Measurements from ENCODE around the gene TM7SF2. TPM values are rescaled to one million over a fixed set of nuclear protein-coding genes. Genes with fewer than 3 reads are reported as not detected.

The TM7SF2 gene
- 100 to 1,000 TPM; 118 to 374 (median 160) TPM for total RNA-seq

DNA sequence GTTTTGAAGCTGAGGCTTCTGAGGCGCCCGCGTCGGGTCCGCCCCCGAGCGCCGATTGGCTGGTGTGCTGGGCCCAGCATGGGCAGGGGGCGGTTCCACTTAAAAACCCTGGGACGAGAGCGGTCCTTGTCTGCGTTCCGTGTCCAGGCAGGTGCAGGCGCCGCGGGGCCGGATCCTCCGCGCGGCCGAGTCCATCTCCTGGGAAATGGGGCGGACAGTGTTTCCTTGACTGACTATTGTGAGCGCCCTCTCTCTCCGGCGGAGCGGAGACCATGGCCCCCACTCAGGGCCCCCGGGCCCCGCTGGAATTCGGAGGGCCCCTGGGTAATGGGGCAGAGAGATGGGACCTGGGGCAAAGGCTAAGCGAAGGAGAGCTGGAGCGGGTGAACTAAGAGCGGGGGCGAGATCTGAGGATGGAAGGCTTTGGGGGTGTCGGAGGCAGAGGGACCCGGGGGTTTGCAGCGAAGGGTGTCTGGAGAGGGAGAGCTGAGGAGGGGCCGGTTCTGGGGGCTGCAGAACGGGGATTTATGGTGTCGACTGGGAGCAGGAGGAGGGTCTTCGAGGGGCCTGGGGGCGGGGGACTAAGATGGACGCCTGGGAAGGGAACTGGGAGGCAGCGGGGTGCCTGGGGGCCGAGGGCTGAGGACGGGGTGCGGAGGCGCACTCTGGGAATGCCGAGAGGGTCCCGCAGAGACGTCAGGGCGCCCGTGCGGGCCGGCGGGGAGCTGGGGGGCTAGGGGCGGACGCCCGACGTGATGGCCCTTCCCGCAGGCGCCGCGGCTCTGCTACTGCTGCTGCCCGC, at the start of gene TM7SF2:
TSS of gene TM7SF2 (plus strand) at position 129 of the 802 bp plus-strand sequence. CDS start at position 273, 144 bp downstream.
- no peak for TF ChIP-seq POLR2A (IDR thresholded peaks at IDR 0.05)
- TF ChIP-seq, protein P1, sequence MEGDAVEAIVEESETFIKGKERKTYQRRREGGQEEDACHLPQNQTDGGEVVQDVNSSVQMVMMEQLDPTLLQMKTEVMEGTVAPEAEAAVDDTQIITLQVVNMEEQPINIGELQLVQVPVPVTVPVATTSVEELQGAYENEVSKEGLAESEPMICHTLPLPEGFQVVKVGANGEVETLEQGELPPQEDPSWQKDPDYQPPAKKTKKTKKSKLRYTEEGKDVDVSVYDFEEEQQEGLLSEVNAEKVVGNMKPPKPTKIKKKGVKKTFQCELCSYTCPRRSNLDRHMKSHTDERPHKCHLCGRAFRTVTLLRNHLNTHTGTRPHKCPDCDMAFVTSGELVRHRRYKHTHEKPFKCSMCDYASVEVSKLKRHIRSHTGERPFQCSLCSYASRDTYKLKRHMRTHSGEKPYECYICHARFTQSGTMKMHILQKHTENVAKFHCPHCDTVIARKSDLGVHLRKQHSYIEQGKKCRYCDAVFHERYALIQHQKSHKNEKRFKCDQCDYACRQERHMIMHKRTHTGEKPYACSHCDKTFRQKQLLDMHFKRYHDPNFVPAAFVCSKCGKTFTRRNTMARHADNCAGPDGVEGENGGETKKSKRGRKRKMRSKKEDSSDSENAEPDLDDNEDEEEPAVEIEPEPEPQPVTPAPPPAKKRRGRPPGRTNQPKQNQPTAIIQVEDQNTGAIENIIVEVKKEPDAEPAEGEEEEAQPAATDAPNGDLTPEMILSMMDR (IDR thresholded peaks at IDR 0.05): no peak
- WGBS, 2 donors: 1 to 2% methylated on average over 48 to 49 of the region's 64 CpGs
- peak; percentile 92 to 99 for DNase-seq (ENCODE audit: low spot score in 2 of 2)
- intact Hi-C loops (cut with DNase I; ENCODE audit: low total_unique reads): loop anchor here (5.0 kb wide), 1 partner anchor 265 kb away; no protein-coding TSS in a partner anchor
- peak within 1 kb of the TSS; percentile 7 for H3K4me3 ChIP-seq (ENCODE audit: low read depth, poor library complexity, severe bottlenecking)

DNA sequence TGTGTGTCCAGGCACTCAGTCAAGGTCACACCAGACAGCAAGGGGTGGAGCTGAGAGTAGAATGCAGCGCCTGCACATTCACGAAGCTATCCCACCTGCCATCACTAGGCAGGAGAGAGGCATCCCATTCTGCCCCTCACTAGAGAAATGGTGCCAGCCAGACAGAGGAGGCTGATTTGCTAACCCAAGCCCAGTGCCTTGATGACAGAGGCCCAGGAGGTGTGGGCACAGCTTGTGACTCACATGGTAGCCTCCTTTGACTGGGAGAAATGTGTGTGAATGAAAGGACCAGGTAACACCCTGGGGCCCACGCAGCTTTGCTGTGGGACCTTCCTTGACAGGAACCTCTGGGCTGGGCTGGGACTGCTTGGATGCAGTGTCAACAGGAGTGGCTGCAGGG, 48.1 kb upstream of the TM7SF2 start:
- DNase-seq (ENCODE audit: low spot score in 2 of 2): no peak
- no peak overlapping the region for H3K4me3 ChIP-seq (ENCODE audit: low read depth, poor library complexity, severe bottlenecking)
- TF ChIP-seq, protein P1 (IDR thresholded peaks at IDR 0.05): no peak
- no peak for TF ChIP-seq POLR2A (IDR thresholded peaks at IDR 0.05)
- 78 to 79% methylated on average over 3 of the region's 3 CpGs for WGBS, 2 donors
- intact Hi-C loops (cut with DNase I; ENCODE audit: low total_unique reads): no loop called here

DNA sequence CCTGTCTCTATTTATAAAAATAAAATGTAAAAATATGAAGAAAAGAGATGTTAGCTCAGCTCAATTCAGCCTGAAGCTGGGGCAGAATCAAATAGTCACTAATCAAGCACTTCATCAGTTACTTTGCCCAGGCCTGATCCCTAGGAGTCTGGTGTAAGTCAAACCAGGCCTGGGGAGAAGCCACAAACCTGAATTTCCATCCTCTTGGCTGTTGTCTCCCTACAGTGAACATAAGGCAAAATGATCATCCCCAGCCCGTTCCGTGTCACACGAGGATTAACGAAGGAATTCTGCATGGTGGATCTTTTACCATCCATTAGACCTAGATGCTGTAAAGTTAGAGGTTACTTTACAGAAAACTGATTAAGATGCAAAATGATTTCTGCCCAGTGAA, 46.8 kb upstream of the TM7SF2 start:
- no peak for TF ChIP-seq POLR2A (IDR thresholded peaks at IDR 0.05)
- TF ChIP-seq, protein P1 (IDR thresholded peaks at IDR 0.05): no peak
- intact Hi-C loops (cut with DNase I; ENCODE audit: low total_unique reads): no loop called here
- no peak for DNase-seq (ENCODE audit: low spot score in 2 of 2)
- H3K4me3 ChIP-seq (ENCODE audit: low read depth, poor library complexity, severe bottlenecking): no peak overlapping the region
- 72 to 81% methylated on average over 4 of the region's 4 CpGs for WGBS, 2 donors

DNA sequence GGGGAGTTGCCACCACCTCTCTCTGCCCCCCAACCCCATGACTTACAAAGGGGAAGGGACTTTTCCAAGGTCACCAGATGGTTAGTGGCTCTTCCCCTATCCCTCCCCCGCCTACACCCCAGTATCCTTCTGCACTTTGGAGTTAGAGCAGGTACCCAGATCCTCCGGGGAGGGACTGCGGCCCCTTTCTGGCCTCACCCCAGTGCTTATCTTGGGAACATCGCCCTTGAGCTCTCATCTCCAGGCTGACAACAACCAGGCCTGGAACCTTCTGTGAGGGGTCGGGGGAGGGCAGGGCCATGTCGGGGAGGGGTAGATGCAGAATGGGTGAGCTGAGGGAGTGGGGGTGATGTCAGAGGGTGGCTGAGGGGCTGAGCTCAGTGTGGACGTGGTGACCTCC, 45.8 kb upstream of the TM7SF2 start:
- no peak for DNase-seq (ENCODE audit: low spot score in 2 of 2)
- TF ChIP-seq, protein P1 (IDR thresholded peaks at IDR 0.05): no peak
- no peak for TF ChIP-seq POLR2A (IDR thresholded peaks at IDR 0.05)
- H3K4me3 ChIP-seq (ENCODE audit: low read depth, poor library complexity, severe bottlenecking): no peak overlapping the region
- intact Hi-C loops (cut with DNase I; ENCODE audit: low total_unique reads): no loop called here
- WGBS, 2 donors: 76 to 87% methylated on average over 7 of the region's 7 CpGs

DNA sequence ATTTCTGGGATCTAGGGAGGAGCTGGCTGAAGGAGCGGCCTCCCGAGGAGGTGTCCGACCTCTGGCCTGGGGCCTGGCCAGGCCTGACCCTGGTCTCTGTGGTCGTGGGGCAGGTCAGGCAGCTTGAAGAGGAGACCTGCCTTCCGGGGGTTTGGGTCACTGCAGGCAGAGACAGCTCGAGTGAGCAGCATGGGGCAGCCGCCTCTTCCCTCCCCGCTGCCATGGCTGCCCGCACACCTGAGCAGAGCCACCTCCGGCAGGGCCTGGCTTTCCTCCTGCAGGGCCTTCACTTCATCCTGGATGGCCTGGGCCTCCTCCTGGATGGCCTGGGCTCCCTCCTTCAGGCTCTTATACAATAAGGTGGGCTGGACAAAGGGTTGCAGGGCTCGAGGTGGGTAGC, 45.4 kb upstream of the TM7SF2 start:
- intact Hi-C loops (cut with DNase I; ENCODE audit: low total_unique reads): no loop called here
- no peak for TF ChIP-seq POLR2A (IDR thresholded peaks at IDR 0.05)
- TF ChIP-seq, protein P1 (IDR thresholded peaks at IDR 0.05): no peak
- WGBS, 2 donors: 76 to 78% methylated on average over 10 to 11 of the region's 11 CpGs
- H3K4me3 ChIP-seq (ENCODE audit: low read depth, poor library complexity, severe bottlenecking): no peak overlapping the region
- DNase-seq (ENCODE audit: low spot score in 2 of 2): no peak
